Activated naive CD8-positive, alpha-beta T cell treated with anti-CD3 and anti-CD28 coated beads, Interleukin-2, amount 50 U/mL, for 24 hours (primary cell): Measurements from ENCODE around the gene RHCE.
"Not testable (repeated sequence)": the region's sequence is repeated elsewhere in the genome, so short reads cannot be mapped to it uniquely, and the experiment has no call there.

Experiments
- ATAC-seq: fragments of 150-1000 bp; cut with Tn5 transposase; one replicate; pipeline ENCODE4 v1.10.0; 2021
- DNase-seq: peaks from one replicate; pipeline ENCODE4 v3.0.0; 2021
- H3K27ac Mint-ChIP-seq: one replicate; pipeline ENCODE4 v1.8.0; 2021; ENCODE audit warnings: mild to moderate bottlenecking, mixed read lengths
- H3K27me3 Mint-ChIP-seq: one replicate; pipeline ENCODE4 v1.8.0; 2021; ENCODE audit warnings: mixed read lengths
- H3K36me3 Mint-ChIP-seq: one replicate; pipeline ENCODE4 v1.8.0; 2021; ENCODE audit warnings: low read depth, mixed read lengths
- H3K4me1 Mint-ChIP-seq: one replicate; pipeline ENCODE4 v1.8.0; 2021; ENCODE audit warnings: mixed read lengths
- H3K4me3 Mint-ChIP-seq: one replicate; pipeline ENCODE4 v1.8.0; 2021; ENCODE audit warnings: mild to moderate bottlenecking, moderate library complexity, mixed read lengths
- H3K9me3 Mint-ChIP-seq: one replicate; pipeline ENCODE4 v1.8.0; 2021; ENCODE audit warnings: mixed read lengths

The RHCE gene

DNA sequence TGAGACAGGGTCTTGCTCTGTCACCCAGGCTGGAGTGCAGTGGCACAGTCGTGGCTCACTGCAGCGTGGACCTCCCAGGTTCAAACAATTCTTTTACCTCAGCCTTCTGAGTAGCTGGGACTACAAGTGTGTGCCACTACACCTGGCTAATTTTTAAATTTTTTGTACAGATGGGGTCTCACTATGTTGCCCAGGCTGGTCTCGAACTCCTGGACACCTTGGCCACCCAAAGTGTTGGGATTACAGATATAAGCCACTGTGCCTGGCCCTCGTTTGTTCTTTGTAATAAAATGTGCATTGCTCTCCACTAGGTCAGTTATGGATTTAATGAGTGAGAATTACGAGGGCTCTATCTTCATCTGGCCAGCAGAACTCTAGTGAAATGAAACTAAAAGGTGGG lies 24.0 kb upstream of the RHCE start:
- not testable (repeated sequence) for H3K9me3 Mint-ChIP-seq, H3K36me3 Mint-ChIP-seq, ATAC-seq, H3K4me3 Mint-ChIP-seq, H3K27ac Mint-ChIP-seq, DNase-seq, H3K27me3 Mint-ChIP-seq
- peaks cover 48% of the 10 kb centered on the region for H3K4me1 Mint-ChIP-seq

- H3K4me3 Mint-ChIP-seq, result no peak overlapping the region
- peaks cover 48% of the 10 kb centered on the region for H3K4me1 Mint-ChIP-seq
- no peak for ATAC-seq
Observed at GRCh38 chr1:25443030-25443699, 22.5 kb upstream of the RHCE start.

DNA sequence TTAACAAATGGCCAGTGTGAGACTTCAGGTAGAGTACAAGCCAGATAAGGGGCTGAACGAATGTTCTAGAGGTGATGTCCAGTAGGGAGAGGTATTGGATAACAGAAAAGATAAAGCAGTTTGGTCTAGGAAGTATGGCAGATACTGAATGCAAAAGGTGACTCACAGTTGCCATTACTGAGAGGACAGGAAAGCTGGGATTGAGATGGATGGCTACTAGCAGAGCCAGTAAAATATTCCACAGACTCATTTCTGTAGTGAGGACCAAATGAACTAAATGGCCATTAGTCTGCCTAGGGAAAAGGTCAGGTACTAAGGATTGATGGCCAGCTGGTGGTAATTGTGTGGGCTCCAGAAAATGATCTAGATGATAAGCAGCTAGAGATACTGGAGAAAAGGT lies 21.6 kb upstream of the RHCE start:
- H3K9me3 Mint-ChIP-seq, result no peaks in the 10 kb centered on the region
- no peak for ATAC-seq
- H3K4me3 Mint-ChIP-seq, result no peak overlapping the region
- peaks cover 41% of the 10 kb centered on the region for H3K4me1 Mint-ChIP-seq
- no peaks in the 10 kb centered on the region for H3K27me3 Mint-ChIP-seq
- peaks cover 4% of the 10 kb centered on the region for H3K36me3 Mint-ChIP-seq
- DNase-seq, result no peak
- no peak overlapping the region for H3K27ac Mint-ChIP-seq

More at GRCh38 chr1:25443030-25443699, 22.5 kb upstream of the RHCE start:
- H3K27ac Mint-ChIP-seq, result no peak overlapping the region
- peaks cover 6% of the 10 kb centered on the region for H3K36me3 Mint-ChIP-seq
- H3K9me3 Mint-ChIP-seq, result no peaks in the 10 kb centered on the region
- no peak for DNase-seq
- H3K27me3 Mint-ChIP-seq, result no peaks in the 10 kb centered on the region

DNA sequence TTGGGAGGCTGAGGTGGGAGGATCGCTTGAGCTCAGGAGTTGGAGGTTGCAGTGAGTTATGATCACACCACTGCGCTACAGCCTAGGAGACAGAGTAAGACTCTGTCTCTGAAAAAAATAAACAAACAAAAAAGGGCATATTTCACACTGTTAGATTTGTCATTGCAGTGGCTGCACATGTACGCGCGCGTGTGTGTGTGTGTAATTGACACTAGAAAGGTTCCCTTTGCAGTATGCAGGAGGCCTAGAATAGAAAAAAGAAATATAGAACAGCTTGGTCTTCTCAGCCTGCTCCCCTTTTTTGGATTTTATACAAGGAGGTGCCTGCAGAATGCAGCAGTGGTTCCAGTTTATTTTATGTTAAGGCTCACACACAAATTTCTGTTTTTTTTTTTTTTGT lies 18.7 kb upstream of the RHCE start:
- Mint-ChIP-seq H3K27ac (no peak overlapping the region), H3K4me1 (peaks cover 57% of the 10 kb centered on the region), H3K27me3 (no peaks in the 10 kb centered on the region), H3K36me3 (peaks cover 7% of the 10 kb centered on the region), H3K4me3 (no peak overlapping the region), H3K9me3 (no peaks in the 10 kb centered on the region)
- ATAC-seq (no peak), DNase-seq (no peak)

DNA sequence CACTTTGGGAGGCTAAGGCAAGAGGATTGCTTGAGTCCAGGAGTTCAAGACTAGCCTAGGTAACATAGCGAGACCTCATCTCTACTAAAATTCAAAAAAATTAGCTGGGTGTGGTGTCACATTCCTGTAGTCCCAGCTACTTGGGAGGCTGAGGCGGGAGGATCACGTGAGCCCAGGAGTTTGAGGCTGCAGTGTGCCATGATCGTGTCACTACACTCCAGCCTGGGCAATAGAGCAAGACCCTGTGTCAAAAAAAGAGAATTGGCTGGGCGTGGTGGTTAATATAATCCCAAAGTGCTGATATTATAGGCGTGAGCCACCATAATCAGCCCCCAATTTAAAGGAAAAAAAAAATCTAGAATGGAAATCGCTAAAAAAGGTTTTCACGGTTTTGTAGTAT lies 17.0 kb upstream of the RHCE start:
- no peak overlapping the region for H3K4me3 Mint-ChIP-seq
- H3K36me3 Mint-ChIP-seq, result peaks cover 7% of the 10 kb centered on the region
- ATAC-seq (no peak), DNase-seq (no peak)
- no peaks in the 10 kb centered on the region for H3K27me3 Mint-ChIP-seq
- no peaks in the 10 kb centered on the region for H3K9me3 Mint-ChIP-seq
- no peak overlapping the region for H3K27ac Mint-ChIP-seq
- H3K4me1 Mint-ChIP-seq, result peaks cover 63% of the 10 kb centered on the region

- Mint-ChIP-seq H3K36me3 (peaks cover 7% of the 10 kb centered on the region), H3K27ac (peak overlapping the region; percentile 46), H3K4me3 (peak overlapping the region; percentile 58), H3K9me3 (no peaks in the 10 kb centered on the region), H3K27me3 (no peaks in the 10 kb centered on the region), H3K4me1 (peaks cover 58% of the 10 kb centered on the region)
- no peak for DNase-seq
- no peak for ATAC-seq
Observed at GRCh38 chr1:25435397-25436108, 14.9 kb upstream of the RHCE start.

DNA sequence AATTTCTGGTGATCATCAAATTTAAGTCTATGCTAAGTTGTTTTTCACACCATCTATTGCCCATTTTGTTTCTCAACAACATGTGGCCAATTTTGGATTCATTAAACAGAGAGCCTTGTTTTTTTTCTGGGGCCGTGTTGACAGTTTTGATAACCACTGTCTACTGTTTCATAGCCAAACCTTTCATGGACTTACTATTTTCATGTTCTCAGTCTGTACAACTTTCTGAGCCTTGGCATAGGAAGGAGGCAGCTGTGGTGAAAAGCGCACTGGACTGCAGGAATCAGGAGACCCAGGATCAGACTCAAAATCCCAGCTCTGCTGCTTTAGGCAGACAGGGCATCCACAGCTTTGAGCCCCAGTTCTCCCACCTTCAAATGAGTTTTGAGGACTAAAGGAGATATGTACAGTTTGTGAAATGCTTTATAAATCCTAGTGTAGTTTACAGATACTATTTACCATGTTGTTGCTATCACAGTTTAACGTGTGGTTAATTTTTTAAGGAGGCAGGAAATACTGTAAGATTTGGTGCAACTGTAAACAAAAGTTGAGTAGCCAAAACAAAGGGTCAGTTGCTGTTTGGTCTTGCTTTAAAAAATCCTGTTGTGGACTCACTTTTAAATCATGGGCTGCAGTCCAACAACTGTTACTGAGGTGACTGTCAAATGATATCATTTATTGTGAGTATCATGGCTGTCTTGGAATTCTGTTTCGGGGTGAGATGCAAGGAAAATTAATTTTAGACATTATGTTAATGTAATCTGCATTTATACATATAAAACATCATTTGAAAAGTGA lies 13.0 kb upstream of the RHCE start:
- no peak for ATAC-seq
- Mint-ChIP-seq H3K27ac (no peak overlapping the region), H3K9me3 (no peaks in the 10 kb centered on the region), H3K4me3 (no peak overlapping the region), H3K4me1 (peaks cover 62% of the 10 kb centered on the region), H3K27me3 (no peaks in the 10 kb centered on the region), H3K36me3 (peaks cover 7% of the 10 kb centered on the region)
- no peak for DNase-seq

- Mint-ChIP-seq H3K36me3 (peaks cover 7% of the 10 kb centered on the region), H3K27me3 (no peaks in the 10 kb centered on the region), H3K9me3 (no peaks in the 10 kb centered on the region), H3K4me1 (peaks cover 62% of the 10 kb centered on the region), H3K27ac (no peak overlapping the region), H3K4me3 (peak overlapping the region; percentile 87)
- ATAC-seq (no peak), DNase-seq (no peak)
Observed at GRCh38 chr1:25432749-25433388, 12.2 kb upstream of the RHCE start.

DNA sequence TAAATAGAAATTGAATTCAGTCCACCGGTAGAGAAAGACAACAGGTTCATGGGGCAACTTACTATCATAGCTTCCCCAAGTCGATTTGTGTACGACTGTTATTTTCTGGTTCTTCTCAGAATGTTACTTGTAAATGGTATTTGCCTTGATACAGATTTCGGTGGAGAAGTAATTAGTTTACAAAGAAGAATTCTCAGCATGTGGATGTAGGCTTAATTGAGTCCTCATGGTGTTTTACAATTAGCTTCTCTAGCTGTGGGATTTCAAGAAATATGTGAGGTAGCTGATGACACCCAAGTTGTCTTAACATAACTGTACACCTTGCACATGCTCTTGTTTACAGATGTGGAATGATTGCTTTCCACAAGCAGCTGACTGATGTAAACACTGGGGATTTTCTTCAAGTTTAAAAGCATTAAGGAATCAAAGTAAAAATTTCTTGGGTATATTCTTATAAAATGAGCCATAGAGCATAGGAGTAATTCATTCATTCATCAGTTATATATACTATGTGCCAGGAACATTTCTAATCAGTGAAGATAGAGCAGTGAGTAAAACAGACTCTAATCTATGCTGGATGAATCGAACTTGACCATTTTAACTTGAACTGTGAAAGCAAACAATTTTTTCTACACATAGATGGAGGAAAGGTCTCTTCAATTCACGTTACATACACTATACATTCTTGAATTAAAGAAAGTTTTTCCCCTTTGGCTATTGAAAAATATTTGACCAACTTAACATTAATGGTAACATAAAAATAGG lies 11.5 kb upstream of the RHCE start:
- H3K4me3 Mint-ChIP-seq, result peak overlapping the region; percentile 87

GRCh38 chr1:25430967-25431881 lies 10.6 kb upstream of the RHCE start:
- Mint-ChIP-seq H3K36me3 (no peaks in the 10 kb centered on the region), H3K27me3 (no peaks in the 10 kb centered on the region), H3K4me3 (peak overlapping the region; percentile 89), H3K27ac (peak overlapping the region; percentile 67), H3K9me3 (no peaks in the 10 kb centered on the region), H3K4me1 (peaks cover 53% of the 10 kb centered on the region)
- ATAC-seq (peak; percentile 31), DNase-seq (peak; percentile 70)

More for the DNA sequence above, 11.5 kb upstream of the RHCE start:
- Mint-ChIP-seq H3K36me3 (peaks cover 5% of the 10 kb centered on the region), H3K27me3 (no peaks in the 10 kb centered on the region), H3K9me3 (no peaks in the 10 kb centered on the region), H3K27ac (peak overlapping the region; percentile 67), H3K4me1 (peaks cover 62% of the 10 kb centered on the region)
- ATAC-seq, result no peak
- no peak for DNase-seq

- Mint-ChIP-seq H3K27me3 (no peaks in the 10 kb centered on the region), H3K4me1 (peaks cover 44% of the 10 kb centered on the region), H3K36me3 (no peaks in the 10 kb centered on the region), H3K4me3 (peak within 1 kb of the TSS; percentile 89), H3K9me3 (no peaks in the 10 kb centered on the region), H3K27ac (peak within 1 kb of the TSS; percentile 96)
- ATAC-seq, result peak; percentile 91
- peak; percentile 97 for DNase-seq
Observed at GRCh38 chr1:25430073-25430966, 9.7 kb upstream of the RHCE start, which contains the start of gene MACO1. MACO1 (plus strand) TSS chr1:25430897; CDS start chr1:25431099, 202 bp downstream.

DNA sequence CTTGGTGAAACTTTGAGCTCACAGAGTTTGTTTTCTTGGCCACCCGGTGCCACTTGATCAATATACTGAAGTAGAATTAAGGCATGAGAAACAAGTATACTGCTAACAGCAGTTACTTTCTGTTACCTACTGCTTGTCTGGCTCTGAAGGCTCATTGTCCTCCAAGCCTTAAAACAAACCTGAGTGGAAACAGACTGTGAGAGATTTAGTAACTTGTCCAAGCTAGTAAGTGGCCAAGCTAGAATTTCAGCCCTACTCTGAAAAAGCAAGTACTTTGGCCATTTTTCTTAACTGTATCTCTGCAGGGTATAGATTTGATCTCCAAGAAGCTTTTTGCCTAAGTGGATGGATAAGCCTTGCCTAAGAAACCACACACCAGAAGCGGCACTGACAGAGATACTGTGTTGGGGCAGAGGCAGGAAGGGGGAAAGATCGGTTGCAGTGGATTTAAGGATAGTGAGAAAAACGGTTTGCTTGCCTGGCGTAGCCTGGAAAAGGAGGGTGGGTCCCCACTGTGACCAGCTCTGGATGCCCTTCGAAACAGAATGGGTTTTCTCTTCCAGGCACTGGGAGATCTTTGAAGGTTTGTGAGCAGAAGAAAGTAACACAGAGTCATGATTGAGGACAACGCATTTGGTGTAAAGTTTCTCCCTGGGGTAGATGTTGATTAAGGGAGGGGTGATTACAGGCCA lies 8.0 kb upstream of the RHCE start:
- H3K27me3 Mint-ChIP-seq, result no peaks in the 10 kb centered on the region
- ATAC-seq, result no peak

More for the DNA sequence above, 8.0 kb upstream of the RHCE start:
- H3K27ac Mint-ChIP-seq, result no peak overlapping the region
- peak overlapping the region; percentile 44 for H3K4me3 Mint-ChIP-seq
- no peaks in the 10 kb centered on the region for H3K9me3 Mint-ChIP-seq
- H3K36me3 Mint-ChIP-seq, result no peaks in the 10 kb centered on the region
- no peak for DNase-seq
- peaks cover 27% of the 10 kb centered on the region for H3K4me1 Mint-ChIP-seq
